Upper lobe of left lung (tissue), 4 donors: ENCODE measurements around the gene SPTB.

Experiments
- CTCF ChIP-seq, 6 experiments: fragments of 450-650 bp in 4 of 6; fragments of 200-600 bp in 2 of 6; sonication (generic) in 2 of 6; IDR thresholded peaks; one replicate each; pipeline ENCODE4 v1.5.1; 2016 to 2019; ENCODE audit warnings: antibody characterized with exemption in 6 of 6
- POLR2A ChIP-seq, 4 donors: fragments of 450-650 bp; IDR thresholded peaks; one replicate each; pipeline ENCODE4 v1.5.1; 2016 to 2017; ENCODE audit warnings: antibody characterized with exemption in 4 of 4, mild to moderate bottlenecking in 2 of 4
- POLR2AphosphoS5 ChIP-seq, 2 donors: sonication (generic); formaldehyde crosslinking; IDR thresholded peaks; one replicate each; pipeline ENCODE4 v1.5.1; 2017; ENCODE audit warnings: antibody characterized with exemption in 2 of 2

GRCh38 chr14:64737391-64738280 is 142.1 kb downstream of the SPTB start:
- TF ChIP-seq CTCF (IDR thresholded peaks at IDR 0.05) (no peak), POLR2AphosphoS5 (IDR thresholded peaks at IDR 0.05) (no peak), POLR2A (IDR thresholded peaks at IDR 0.05) (no peak)
